Measurements from ENCODE around the gene PIK3CB.

The PIK3CB gene

DNA sequence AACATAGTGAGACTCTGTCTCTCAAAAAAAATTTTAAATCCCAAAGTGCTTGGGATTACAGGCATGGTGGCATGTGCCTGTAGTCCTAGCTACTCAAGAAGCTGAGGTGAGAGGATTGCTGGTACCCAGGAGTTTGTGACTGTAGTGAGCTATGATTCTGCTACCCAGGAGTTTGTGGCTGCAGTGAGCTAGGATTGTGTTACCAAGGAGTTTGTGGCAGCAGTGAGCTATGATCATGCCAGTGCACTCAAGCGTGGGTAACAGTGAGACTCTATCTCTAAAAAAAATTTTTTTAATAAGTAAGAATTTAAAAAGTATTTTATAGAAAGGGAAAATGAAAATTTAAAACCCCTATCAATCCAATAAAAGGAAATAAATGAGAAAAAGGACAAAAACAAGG lies 156.6 kb downstream of the PIK3CB start:
- Histone ChIP-seq H3K9me2 (ENCODE audit: low read depth, low read length) (no peaks in the 10 kb centered on the region), H3K79me2 (ENCODE audit: insufficient read depth, low read length) (no peaks in the 10 kb centered on the region), H3K9ac (ENCODE audit: low read length) (no peak overlapping the region), H3K27ac (ENCODE audit: low read depth, low read length, poor library complexity, severe bottlenecking) (no peak overlapping the region), H4K20me1 (ENCODE audit: insufficient read depth, low read length) (no peaks in the 10 kb centered on the region), H3K36me3 (ENCODE audit: insufficient read depth, low read length) (peaks cover 48% of the 10 kb centered on the region), H2AFZ (ENCODE audit: low read length) (no peak overlapping the region), H3F3A (ENCODE audit: insufficient read depth, low read length) (no peaks in the 10 kb centered on the region), H3K4me1 (ENCODE audit: insufficient read depth, low read length, severe bottlenecking) (peaks cover 9% of the 10 kb centered on the region), H3K4me3 (ENCODE audit: low read depth, low read length, poor library complexity, severe bottlenecking) (no peak overlapping the region), H3K9me3 (ENCODE audit: low read length) (peaks cover 14% of the 10 kb centered on the region), H3K27me3 (ENCODE audit: insufficient read depth, low read length) (no peaks in the 10 kb centered on the region), H3K4me2 (ENCODE audit: low read length) (no peak overlapping the region)
- TF ChIP-seq, protein P1, sequence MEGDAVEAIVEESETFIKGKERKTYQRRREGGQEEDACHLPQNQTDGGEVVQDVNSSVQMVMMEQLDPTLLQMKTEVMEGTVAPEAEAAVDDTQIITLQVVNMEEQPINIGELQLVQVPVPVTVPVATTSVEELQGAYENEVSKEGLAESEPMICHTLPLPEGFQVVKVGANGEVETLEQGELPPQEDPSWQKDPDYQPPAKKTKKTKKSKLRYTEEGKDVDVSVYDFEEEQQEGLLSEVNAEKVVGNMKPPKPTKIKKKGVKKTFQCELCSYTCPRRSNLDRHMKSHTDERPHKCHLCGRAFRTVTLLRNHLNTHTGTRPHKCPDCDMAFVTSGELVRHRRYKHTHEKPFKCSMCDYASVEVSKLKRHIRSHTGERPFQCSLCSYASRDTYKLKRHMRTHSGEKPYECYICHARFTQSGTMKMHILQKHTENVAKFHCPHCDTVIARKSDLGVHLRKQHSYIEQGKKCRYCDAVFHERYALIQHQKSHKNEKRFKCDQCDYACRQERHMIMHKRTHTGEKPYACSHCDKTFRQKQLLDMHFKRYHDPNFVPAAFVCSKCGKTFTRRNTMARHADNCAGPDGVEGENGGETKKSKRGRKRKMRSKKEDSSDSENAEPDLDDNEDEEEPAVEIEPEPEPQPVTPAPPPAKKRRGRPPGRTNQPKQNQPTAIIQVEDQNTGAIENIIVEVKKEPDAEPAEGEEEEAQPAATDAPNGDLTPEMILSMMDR (IDR thresholded peaks at IDR 0.05; ENCODE audit: low read length): no peak
- no peak for TF ChIP-seq EZH2 (IDR thresholded peaks at IDR 0.05; ENCODE audit: borderline replicate concordance, low read length)

DNA sequence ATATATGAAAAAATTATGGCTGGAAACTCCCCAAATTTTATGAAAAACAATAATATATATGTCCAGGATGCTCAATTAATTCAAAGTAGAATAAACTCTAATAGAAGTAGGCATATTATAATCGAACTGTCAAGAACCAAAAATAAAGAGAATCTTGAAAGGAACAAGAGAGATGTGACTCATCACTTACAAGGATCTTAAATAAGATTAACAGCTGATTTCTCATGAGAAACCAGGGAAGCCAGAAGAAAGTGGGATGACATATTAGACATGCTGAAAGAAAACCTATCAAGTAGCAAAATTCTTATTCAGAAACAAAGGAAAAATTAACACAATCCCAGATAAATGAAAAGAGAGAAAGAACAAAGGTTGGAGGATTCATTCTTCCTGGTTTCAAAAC lies 159.3 kb downstream of the PIK3CB start:
- Histone ChIP-seq H3K4me3 (ENCODE audit: low read depth, low read length, poor library complexity, severe bottlenecking) (no peak overlapping the region), H3K4me2 (ENCODE audit: low read length) (no peak overlapping the region), H3K9me3 (ENCODE audit: low read length) (peaks cover 14% of the 10 kb centered on the region), H3K27me3 (ENCODE audit: insufficient read depth, low read length) (no peaks in the 10 kb centered on the region), H2AFZ (ENCODE audit: low read length) (no peak overlapping the region), H3K79me2 (ENCODE audit: insufficient read depth, low read length) (no peaks in the 10 kb centered on the region), H3K9ac (ENCODE audit: low read length) (no peak overlapping the region), H3F3A (ENCODE audit: insufficient read depth, low read length) (no peaks in the 10 kb centered on the region), H3K9me2 (ENCODE audit: low read depth, low read length) (no peaks in the 10 kb centered on the region), H4K20me1 (ENCODE audit: insufficient read depth, low read length) (no peaks in the 10 kb centered on the region), H3K4me1 (ENCODE audit: insufficient read depth, low read length, severe bottlenecking) (no peaks in the 10 kb centered on the region), H3K27ac (ENCODE audit: low read depth, low read length, poor library complexity, severe bottlenecking) (no peak overlapping the region), H3K36me3 (ENCODE audit: insufficient read depth, low read length) (peaks cover 41% of the 10 kb centered on the region)
- TF ChIP-seq, protein P1 (IDR thresholded peaks at IDR 0.05; ENCODE audit: low read length): no peak
- no peak for TF ChIP-seq EZH2 (IDR thresholded peaks at IDR 0.05; ENCODE audit: borderline replicate concordance, low read length)

DNA sequence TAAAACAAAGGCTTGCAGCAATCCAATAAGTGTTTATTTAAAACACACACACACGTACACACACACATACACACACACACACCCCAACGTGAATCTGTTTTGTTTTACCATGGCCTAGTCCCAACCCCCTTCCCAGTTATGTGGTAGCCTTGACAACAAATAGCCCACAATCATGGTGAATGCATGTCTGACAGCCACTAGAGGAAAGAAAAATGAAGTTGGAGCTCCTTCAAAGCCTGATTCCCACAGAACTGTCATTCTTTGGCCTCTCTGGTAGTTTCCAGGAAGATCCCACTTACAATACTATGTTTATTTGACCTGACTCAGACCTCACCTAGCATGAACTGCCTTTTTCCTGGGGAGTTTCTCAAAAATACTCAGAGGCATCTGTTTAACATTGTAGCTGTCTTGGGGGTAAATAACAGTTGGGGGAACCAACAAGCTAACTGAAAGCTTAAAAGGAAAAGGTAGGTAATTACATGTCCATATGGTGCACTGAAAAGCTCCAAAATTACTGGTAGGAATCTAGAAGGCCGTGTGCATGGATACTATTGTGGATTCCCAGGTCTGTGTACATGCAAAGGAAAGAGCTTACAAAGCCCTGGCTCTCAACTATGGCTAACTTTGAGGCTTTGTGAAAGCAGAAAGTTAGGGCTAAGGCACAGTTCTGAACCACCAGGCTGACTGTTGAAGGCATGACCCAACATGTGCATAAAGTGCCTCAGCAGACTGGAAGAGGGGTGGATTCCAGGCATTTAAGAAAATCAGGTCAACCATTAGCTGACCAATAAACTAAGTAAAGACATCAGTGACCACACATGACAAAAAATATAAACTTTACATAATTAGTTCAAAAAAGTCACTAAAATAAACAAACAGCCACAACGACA lies 160.8 kb downstream of the PIK3CB start:
- Histone ChIP-seq H3K79me2 (ENCODE audit: insufficient read depth, low read length) (no peaks in the 10 kb centered on the region), H3K9me3 (ENCODE audit: low read length) (peaks cover 14% of the 10 kb centered on the region), H3K27me3 (ENCODE audit: insufficient read depth, low read length) (no peaks in the 10 kb centered on the region), H3K36me3 (ENCODE audit: insufficient read depth, low read length) (peaks cover 46% of the 10 kb centered on the region), H3K27ac (ENCODE audit: low read depth, low read length, poor library complexity, severe bottlenecking) (no peak overlapping the region), H3K4me2 (ENCODE audit: low read length) (no peak overlapping the region), H2AFZ (ENCODE audit: low read length) (no peak overlapping the region), H3K9ac (ENCODE audit: low read length) (no peak overlapping the region), H3K9me2 (ENCODE audit: low read depth, low read length) (no peaks in the 10 kb centered on the region), H3F3A (ENCODE audit: insufficient read depth, low read length) (no peaks in the 10 kb centered on the region), H4K20me1 (ENCODE audit: insufficient read depth, low read length) (no peaks in the 10 kb centered on the region), H3K4me3 (ENCODE audit: low read depth, low read length, poor library complexity, severe bottlenecking) (no peak overlapping the region), H3K4me1 (ENCODE audit: insufficient read depth, low read length, severe bottlenecking) (no peaks in the 10 kb centered on the region)
- no peak for TF ChIP-seq EZH2 (IDR thresholded peaks at IDR 0.05; ENCODE audit: borderline replicate concordance, low read length)
- TF ChIP-seq, protein P1 (IDR thresholded peaks at IDR 0.05; ENCODE audit: low read length): no peak

Measured in OCI-LY1 (cell line).